HG02623 (cell line): ENCODE results near the gene APBA2.
"Not testable (repeated sequence)": the region's sequence is repeated elsewhere in the genome, so short reads cannot be mapped to it uniquely, and the experiment has no call there.

Experiments used
- ATAC-seq: cut with Tn5 transposase; IDR thresholded peaks from one replicate; pipeline ENCODE4 v1.9.1; 2021; ENCODE audit warnings: moderate library complexity; ENCODE audit not compliant: unreplicated experiment

APBA2 gene

DNA sequence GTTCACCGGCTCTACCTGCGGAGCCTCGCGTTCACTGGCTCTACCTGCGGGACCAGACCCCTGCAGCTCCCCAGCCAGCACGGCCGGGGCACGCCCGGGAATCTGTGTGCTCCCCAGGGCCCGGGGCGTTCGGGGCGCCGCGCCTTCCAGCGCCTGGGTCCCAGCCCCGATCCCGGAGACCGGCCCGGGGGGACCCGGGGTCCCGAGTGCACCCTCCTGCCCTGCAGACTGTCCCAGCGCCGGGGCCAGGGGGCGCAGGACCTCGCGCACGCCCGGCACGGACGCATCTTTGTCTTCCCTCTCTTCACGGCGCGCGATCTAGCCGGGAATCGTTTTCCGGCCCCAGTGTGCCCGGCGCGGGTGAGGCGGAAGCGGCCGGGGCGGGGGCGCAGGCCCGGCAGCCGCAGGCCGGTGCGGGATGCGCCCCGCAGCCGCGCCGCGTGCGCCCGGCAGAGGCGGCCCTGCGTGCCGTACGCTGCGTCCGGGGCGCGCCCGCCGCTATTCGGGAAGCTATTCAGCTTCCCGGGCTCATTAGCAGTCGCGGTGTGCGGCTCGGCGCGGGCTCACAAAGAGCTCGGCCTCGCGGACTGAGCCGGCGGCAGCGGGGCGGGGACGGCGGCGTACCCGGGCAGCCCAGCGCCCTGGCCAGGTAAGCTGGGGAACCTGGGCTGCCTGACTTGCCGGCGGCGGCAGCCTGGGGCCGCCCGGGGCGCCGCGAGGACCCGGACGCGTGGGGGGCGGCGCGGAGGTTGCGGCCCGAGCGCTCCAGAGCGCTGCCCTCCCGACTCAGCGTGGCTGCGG lies at the start of gene APBA2:
Gene APBA2, plus strand, starts transcription at position 345 of the 801 bp plus-strand sequence. CDS start 167,911 bp downstream, outside the sequence.
- ATAC-seq, result no peak

DNA sequence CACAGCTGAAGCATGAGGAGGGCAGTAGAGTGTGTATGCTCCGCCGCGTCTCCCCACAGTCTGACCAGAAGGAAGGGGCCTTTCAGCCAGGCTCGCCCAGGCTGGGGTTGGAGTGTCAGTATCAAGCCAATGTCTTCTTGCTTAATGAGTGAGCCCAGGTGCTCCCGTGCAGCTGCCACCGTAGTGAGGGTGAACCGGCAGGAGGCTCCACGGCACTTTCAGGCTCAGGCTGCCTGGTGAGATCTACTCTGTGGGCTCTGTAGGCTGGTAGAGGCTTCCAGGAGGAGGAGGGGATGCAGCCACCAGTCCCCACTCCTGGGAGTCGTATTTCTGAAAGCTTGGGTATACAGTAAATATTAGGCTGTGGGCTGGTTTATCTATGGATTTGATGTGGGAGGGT lies 45.5 kb upstream of the APBA2 start:
- not testable (repeated sequence) for ATAC-seq

DNA sequence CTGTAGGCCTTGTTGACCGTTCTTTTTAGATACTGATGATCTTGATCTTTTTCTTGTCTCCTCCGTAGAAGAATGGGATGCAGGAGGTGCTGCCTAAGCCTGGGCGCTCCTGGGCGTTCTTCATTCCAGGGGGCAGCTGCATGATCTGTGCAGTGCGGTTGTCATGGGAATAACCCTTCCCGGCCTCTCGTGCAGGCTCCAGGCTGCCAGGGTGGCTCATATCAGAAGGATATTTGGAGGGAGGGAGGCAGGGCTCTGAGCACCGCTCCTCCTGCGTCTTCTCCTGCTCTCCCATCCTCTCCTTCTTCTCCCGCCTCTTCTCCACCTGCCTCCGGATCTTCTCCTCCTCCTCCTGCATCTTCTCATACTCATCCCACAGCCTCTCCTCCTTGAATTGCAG lies 43.6 kb upstream of the APBA2 start:
- ATAC-seq, result not testable (repeated sequence)

DNA sequence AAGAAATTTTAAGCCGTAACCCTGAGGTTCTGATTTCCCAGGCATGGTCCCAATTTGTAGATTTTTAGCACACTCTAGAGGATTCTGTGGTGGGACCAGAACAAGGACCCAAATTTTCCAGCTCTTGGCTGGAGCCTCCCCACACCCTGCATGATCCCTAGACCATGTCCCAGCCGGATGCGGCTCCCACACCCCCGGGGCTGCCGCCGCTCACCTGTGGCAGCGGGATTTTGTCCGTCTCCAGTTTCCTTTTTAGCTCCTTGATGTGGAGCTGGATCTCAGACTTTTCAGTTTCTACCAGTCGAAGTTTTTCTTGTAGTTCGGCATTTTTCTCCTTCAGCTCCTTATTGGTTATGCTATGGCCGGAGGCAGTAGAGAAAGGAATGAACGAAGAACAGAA lies 42.3 kb upstream of the APBA2 start:
- ATAC-seq, result not testable (repeated sequence)

DNA sequence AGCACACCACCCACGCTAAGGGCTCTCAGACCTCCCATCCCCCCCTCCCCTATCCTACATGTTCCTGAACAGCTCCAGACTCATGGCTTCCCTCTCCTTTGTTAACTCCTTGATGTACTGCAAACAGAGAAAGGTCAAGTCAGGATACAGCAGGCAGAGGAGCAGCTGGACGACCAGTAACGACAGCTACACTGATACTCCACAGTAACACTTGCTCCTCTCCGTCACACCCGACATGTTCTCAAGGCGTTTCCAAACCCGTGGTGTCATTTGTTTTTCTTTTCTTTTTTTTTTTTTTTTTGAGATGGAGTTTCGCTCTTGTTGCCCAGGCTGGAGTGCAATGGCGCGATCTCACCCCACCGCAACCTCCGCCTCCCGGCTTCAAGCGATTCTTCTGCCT lies 41.6 kb upstream of the APBA2 start:
- not testable (repeated sequence) for ATAC-seq

DNA sequence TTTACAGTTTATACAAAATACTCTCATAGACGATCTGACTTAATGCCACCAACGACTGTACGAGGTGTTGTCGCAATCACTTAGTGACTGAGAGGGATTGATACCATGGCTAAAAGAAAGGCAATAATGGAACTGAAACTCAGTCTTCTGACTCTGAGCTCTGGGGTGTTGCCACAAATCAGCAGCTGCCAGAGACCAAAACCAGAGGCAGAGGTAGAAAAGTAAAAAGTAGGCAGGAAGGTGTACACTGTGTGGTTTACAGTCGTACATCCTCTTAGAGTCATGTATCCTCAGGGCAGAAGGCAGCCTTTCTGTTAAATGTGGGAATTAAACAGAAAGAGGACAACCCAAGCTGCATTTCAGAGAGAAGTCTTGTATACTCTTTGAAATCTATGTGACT lies 38.5 kb upstream of the APBA2 start:
- ATAC-seq, result not testable (repeated sequence)

DNA sequence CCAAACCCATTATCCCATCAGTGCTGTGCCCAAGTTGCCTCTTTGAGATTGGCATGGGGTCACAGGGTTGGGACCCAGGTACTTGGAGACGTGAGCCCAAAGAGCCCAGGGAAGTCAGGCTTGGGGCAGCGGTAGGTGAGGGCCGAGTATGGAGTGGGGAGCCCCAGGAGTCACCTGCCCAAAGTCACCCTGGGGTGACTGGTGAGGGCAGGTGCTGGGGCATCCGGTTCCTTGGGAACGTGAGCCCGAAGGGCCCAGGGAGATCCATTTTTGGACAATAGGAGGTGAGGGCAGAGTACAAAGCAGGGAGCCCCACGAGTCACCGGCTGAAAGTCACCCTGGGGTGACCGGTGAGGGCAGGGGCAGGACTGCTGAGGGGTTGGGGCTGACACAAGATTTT lies 37.8 kb upstream of the APBA2 start:
- ATAC-seq, result not testable (repeated sequence)

DNA sequence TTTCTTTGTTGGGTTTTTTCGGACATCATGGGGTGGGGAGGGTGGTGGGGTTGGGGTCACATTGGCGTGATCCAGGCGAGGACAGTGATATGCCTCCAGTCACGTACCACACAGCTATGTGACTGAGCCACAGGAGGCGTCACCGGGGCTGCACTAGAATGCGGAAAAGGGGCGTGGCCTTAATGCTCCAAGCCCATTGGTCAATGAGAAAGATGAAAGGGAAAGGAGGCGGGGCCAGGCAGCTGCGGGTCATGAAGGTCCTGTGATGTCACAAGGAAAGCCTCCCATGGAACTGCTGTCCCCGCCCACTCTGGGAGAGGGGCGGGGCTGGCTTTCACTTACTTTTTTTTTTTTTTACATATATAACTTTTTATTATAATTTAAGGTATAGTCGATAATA lies 37.3 kb upstream of the APBA2 start, which contains the start of gene GOLGA6L7:
Gene GOLGA6L7, minus strand, starts transcription at position 124 of the 400 bp plus-strand sequence. Its CDS starts 95 bp downstream, at position 29.
- not testable (repeated sequence) for ATAC-seq

DNA sequence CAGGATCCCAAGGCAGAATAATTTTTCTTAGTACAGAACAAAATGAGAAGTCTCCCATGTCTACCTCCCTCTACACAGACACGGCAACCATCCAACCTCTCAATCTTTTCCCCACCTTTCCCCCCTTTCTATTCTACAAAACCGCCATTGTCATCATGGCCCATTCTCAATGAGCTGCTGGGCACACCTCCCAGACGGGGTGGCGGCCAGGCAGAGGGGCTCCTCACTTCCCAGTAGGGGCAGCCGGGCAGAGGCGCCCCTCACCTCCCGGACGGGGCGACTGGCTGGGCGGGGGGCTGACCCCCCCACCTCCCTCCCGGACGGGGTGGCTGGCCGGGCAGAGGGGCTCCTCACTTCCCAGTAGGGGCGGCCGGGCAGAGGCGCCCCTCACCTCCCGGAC lies 36.5 kb upstream of the APBA2 start:
- not testable (repeated sequence) for ATAC-seq

DNA sequence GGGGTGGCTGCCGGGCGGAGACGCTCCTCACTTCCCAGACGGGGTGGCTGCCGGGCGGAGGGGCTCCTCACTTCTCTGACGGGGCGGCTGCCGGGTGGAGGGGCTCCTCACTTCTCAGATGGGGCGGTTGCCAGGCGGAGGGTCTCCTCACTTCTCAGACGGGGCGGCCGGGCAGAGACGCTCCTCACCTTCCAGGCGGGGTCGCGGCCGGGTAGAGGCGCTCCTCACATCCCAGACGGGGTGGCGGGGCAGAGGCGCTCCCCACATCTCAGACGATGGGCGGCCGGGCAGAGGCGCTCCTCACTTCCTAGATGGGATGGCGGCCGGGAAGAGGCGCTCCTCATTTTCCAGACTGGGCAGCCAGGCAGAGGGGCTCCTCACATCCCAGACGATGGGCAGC lies 36.0 kb upstream of the APBA2 start:
- ATAC-seq, result not testable (repeated sequence)

DNA sequence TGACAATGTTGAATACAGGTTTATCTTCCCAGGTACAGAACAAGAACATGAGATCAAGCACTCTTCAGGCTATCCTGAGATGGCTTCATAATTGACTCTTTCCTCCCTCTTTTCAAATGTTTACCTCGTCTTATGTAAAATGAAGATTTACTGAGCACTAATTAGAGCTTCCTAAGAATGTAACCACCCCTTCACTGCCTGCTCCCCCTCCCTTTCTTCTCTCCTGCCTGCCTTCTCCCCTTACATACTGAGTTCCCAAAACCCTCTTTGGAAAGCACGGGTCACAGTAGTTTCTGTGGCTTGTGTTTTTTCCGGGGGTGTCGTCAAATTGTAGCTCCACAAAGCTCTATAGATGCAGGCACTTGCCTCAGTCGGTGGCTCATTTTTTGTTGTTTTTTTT lies 32.1 kb upstream of the APBA2 start:
- ATAC-seq, result not testable (repeated sequence)

DNA sequence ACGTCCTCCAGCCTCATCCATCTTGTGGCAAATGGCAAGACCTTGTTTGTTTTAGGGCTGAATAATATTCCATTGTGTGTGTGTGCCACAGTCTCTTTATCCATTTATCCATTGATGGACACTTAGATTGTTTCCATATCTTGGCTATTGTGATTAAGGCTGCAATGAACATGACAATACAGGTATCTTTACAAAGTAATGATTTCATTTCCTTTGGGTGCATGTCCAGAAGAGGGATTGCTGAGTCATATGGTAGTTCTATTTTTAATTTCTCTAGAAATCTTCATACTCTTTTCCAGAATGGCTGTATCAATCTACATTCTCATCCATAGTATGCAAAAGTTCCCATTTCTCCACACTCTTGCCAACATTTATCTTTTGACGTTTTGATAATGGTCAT lies 31.2 kb upstream of the APBA2 start:
- ATAC-seq, result not testable (repeated sequence)

DNA sequence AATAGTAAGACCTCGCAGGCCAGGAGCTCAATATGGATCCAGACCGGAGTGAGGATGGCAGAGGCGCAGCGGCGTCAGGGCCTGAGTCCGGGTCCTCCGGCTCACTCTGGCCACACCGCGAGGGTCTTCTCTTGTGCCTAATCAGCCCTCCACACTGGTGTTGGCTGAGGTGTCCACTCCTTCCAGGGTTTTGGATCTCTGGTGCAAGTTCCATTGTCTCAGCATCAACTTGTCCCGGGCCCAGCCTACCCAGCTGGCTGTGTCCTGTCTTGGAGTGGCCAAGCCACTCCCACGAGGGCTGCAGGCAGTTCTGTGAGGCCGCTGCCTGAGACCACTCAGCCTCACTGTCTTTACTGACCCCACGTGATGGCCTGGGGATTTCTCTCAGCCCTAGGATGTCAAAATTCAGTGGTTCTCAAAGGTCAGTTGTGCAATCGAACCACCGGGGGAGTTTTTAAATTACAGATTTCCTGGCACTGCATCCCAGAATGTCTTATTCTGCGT lies 24.7 kb upstream of the APBA2 start:
- ATAC-seq, result no peak

DNA sequence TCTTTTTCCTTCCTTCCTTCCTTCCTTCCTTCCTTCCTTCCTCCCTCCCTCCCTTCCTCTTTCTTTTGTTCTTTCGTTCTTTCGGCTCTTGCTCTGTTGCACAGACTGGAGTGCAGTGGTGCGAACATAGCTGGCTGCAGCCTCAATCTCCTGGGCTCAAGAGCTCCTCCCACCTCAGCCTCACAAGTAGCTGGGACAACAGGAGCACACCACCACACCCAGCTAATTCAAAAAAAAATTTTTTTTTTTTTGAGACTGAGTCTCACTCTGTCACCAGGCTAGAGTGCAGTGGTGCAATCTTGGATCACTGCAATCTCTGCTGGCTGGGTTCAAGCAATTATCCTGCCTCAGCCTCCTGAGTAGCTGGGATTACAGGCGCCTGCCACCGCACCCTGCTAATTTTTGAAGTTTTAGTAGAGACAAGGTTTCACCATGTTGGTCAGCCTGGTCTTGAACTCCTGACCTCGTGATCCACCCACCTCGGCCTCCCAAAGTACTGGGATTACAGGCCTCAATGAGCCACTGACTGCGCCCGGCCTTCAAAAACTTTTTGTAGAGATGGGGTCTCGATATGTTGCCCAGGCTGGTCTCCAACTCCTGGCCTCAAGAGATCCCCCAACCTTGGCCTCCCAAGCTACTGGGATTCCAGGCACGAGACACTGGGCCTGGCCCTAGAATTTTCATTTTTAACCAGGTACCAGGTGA lies 24.0 kb upstream of the APBA2 start:
- ATAC-seq, result not testable (repeated sequence)

DNA sequence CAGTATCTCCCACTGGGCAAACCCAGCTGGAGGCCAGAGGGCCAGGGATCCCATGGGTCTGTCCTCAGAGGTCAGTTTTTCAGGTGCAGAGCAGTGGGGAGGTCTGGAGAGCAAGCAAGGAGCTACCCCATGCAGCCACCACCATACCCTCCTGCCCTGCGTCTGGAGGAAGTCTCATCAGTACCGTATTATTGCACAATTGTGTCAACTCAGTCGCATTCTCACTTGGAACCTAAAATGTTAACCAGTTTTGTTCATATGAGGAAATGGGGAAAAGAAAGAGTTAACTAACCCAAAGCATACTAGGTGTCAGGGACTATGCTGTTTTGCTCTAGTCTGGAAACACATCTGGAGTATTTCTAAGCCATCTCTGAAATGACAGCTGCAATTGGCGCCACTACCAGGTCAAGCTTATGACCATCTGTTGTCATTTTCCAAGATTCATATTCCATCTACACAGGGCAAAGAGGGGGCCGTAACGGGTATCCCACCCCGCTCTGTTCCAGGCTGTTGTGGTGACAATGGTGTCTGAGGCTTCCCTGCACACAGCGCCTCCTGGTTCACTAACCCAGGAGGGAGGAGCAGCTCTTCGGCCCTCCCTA lies 16.9 kb upstream of the APBA2 start:
- ATAC-seq, result no peak

DNA sequence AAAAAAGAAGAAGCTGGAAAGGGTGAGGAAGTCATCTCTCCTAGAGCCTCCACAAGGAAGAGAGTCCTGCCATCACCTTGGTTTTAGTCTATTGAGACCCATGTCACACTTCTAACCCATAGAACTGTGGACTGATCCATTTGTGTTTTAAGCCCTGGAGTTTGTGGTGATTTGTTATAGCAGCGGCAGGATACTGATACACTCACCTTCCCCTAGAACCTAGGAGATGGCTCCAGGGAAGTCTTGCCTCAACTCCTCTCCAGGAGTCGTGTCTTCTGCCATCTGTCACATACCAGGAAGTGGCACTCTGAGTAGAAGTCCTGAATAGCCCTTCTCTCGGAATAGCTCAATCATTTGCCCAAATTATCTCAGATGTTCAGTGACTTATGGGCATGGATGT lies 14.6 kb upstream of the APBA2 start:
- ATAC-seq, result no peak

DNA sequence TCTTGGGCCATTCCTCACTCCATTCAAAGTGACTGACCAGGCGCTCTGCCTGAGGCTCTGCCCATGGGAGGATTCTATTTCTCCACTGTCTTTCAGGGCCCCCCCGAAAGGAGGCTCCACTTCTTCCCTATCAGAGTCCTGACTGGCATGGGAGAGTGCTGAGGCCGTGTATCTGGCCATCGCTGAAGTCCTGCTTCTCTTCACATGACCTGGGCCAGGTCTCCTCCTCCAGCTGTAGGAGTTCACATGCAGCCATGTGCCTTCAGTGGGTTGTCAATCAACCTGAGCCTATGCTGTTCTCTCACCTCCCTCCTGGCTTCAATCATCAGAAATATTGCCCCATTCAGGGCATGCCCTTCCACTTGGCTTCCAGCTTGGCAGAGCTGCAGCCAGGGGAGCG lies 12.8 kb upstream of the APBA2 start:
- no peak for ATAC-seq

DNA sequence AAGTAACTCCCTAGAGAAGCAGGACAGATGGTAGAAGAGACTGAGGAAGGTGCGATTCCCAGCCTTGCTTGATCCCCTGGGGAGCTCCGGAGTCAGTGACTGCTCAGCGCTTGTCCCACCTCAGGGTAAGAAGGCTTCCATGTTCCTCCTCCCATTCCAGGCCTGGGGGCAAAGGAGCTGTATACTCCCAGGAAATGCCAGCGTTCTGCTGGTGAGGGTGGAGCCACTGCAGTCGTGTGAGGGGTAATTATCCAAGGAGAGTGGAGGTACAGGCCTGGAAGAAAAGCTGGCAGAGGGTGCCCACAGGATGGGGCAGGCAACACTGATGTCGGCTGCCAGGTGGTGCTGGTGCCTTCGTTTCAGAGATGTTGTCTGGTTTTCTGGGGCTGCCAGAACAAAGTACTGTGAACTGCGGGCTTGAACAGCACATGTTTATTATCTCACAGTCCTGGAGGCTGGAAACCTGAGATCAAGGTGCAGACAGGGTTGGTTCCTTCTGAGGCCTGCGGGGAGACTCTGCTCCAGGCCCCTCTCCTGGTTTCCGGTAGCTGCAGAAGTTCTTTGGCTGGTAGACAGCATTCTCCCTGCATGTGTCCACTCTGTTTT lies 12.1 kb upstream of the APBA2 start:
- ATAC-seq, result no peak

DNA sequence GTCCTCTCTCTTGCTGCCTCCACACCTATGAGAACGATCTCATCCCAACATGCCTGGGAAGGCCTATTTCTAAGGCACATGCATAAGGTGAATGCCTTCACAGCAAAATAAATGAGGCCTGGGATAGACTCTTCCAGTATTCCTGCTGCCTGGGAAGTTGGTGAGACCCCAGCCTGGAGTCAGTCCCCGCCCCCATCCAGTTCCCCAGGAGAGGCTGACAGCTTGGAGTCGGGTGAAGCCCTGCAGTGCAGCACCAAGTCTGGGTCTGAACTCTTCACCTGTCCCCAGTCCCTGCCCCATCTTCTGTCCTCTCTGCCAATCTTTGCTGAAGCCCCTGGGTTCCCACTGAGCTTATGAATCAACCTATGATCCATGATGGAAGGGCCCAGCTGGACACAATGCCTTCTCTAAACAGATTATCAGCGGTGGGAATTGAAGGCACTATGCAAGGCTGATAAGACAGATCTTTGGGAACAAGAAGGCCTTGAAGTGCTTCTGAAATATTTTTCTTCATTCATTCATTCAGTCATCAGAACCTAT lies 10.2 kb upstream of the APBA2 start:
- no peak for ATAC-seq

DNA sequence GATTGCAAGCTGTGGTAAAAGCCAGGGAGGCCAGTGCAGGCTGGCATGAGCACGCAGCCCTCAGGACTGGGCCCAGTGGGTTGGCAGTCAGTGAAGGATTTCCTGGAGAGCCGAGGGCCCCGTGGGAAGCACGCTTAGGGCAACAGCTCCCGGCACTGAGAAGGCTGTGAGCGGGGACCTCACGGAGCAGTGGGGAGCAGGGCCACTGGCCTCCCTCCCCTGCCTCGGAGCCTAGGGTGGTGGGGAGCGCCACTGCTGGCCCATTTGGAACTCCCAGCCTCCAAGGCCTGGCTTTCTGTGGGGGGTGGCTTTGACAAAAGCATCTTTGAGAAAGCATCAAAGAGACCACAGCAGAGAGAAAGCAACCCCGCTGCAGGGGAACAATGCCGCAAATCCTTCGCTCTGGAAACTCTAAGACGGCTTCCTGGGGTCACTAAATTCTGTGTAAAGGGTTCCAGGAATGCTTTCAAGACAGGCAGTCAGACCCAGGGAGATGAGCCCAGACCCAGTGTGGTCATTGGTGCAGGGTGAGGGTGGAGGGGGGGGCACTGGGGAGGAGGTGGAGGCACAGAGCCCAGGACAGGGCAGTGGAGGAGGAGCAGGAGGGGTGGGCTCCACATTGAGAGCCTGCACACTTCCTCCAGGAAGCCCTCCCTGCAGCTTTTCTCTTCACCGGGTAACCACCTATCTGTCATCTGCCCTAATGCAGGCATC lies 9.5 kb upstream of the APBA2 start:
- no peak for ATAC-seq
